Measurements from ENCODE around the gene CHD3. TPM values are rescaled to one million over a fixed set of nuclear protein-coding genes. Genes with fewer than 3 reads are reported as not detected.
"Not testable (repeated sequence)": the region's sequence is repeated elsewhere in the genome, so short reads cannot be mapped to it uniquely, and the experiment has no call there.

Gene CHD3
- total RNA-seq, 1 donor from 2014 or later: 76.2 TPM

GRCh38 chr17:7944326-7944725 lies 55.7 kb downstream of the CHD3 start:
- no peak overlapping the region for H3K9ac ChIP-seq (ENCODE audit: low read depth in 1 of 3, low read length in 3 of 3)
- no peaks in the 10 kb centered on the region for H3K9me3 ChIP-seq (ENCODE audit: control insufficient read depth in 3 of 3, low read length in 3 of 3)
- no peak overlapping the region for H3K4me3 ChIP-seq (ENCODE audit: low read length in 3 of 3)
- peaks cover 67 to 79% (median 72%) of the 10 kb centered on the region in 3 donors for H3K36me3 ChIP-seq (ENCODE audit: control insufficient read depth in 3 of 3, insufficient read depth in 3 of 3, low read length in 3 of 3)
- no peaks in the 10 kb centered on the region for H3K27me3 ChIP-seq (ENCODE audit: control insufficient read depth in 3 of 3, insufficient read depth in 3 of 3, low read length in 3 of 3)
- H3K4me1 ChIP-seq (ENCODE audit: control insufficient read depth in 3 of 3, insufficient read depth in 3 of 3, low read length in 3 of 3): no peaks in the 10 kb centered on the region
- H3K27ac ChIP-seq (ENCODE audit: low read depth, low read length): no peak overlapping the region

DNA sequence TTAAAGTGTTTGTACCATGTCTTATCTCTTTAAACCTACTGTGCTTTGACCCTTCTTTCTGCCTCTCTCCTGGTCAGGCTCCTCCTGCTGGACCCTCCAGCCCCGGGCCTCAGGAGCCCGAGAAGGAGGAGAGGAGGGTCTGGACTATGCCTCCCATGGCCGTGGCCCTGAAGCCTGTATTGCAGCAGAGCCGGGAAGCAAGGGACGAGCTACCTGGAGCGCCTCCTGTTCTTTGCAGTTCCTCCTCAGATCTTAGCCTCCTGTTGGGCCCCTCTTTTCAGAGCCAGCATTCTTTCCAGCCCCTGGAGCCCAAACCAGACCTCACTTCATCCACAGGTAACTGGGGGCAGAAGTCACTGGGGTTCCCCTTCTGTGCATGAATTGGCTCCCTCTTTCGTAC lies 57.1 kb downstream of the CHD3 start:
- no peaks in the 10 kb centered on the region for H3K9me3 ChIP-seq (ENCODE audit: control insufficient read depth in 3 of 3, low read length in 3 of 3)
- H3K36me3 ChIP-seq (ENCODE audit: control insufficient read depth in 3 of 3, insufficient read depth in 3 of 3, low read length in 3 of 3): peaks cover 59 to 68% (median 62%) of the 10 kb centered on the region in 3 donors
- no peaks in the 10 kb centered on the region for H3K27me3 ChIP-seq (ENCODE audit: control insufficient read depth in 3 of 3, insufficient read depth in 3 of 3, low read length in 3 of 3)
- no peaks in the 10 kb centered on the region for H3K4me1 ChIP-seq (ENCODE audit: control insufficient read depth in 3 of 3, insufficient read depth in 3 of 3, low read length in 3 of 3)
- H3K4me3 ChIP-seq (ENCODE audit: low read length in 3 of 3): no peak overlapping the region
- no peak overlapping the region for H3K9ac ChIP-seq (ENCODE audit: low read depth in 1 of 3, low read length in 3 of 3)
- H3K27ac ChIP-seq (ENCODE audit: low read depth, low read length): no peak overlapping the region

- H3K4me1 ChIP-seq (ENCODE audit: control insufficient read depth in 3 of 3, insufficient read depth in 3 of 3, low read length in 3 of 3): no peaks in the 10 kb centered on the region
- no peak overlapping the region for H3K4me3 ChIP-seq (ENCODE audit: low read length in 3 of 3)
- no peaks in the 10 kb centered on the region for H3K27me3 ChIP-seq (ENCODE audit: control insufficient read depth in 3 of 3, insufficient read depth in 3 of 3, low read length in 3 of 3)
- H3K9me3 ChIP-seq (ENCODE audit: control insufficient read depth in 3 of 3, low read length in 3 of 3): no peaks in the 10 kb centered on the region
- peaks cover 55 to 66% (median 60%) of the 10 kb centered on the region in 3 donors for H3K36me3 ChIP-seq (ENCODE audit: control insufficient read depth in 3 of 3, insufficient read depth in 3 of 3, low read length in 3 of 3)
- no peak overlapping the region for H3K27ac ChIP-seq (ENCODE audit: low read depth, low read length)
- no peak overlapping the region for H3K9ac ChIP-seq (ENCODE audit: low read depth in 1 of 3, low read length in 3 of 3)
These were observed 57.9 kb downstream of the CHD3 start for GRCh38 chr17:7946441-7946840.

GRCh38 chr17:7947651-7948050 lies 59.1 kb downstream of the CHD3 start:
- Histone ChIP-seq H3K4me1 (ENCODE audit: control insufficient read depth in 3 of 3, insufficient read depth in 3 of 3, low read length in 3 of 3) (no peaks in the 10 kb centered on the region), H3K27me3 (ENCODE audit: control insufficient read depth in 3 of 3, insufficient read depth in 3 of 3, low read length in 3 of 3) (no peaks in the 10 kb centered on the region), H3K9me3 (ENCODE audit: control insufficient read depth in 3 of 3, low read length in 3 of 3) (no peaks in the 10 kb centered on the region), H3K9ac (ENCODE audit: low read depth in 1 of 3, low read length in 3 of 3) (no peak overlapping the region), H3K4me3 (ENCODE audit: low read length in 3 of 3) (no peak overlapping the region), H3K27ac (ENCODE audit: low read depth, low read length) (no peak overlapping the region), H3K36me3 (ENCODE audit: control insufficient read depth in 3 of 3, insufficient read depth in 3 of 3, low read length in 3 of 3) (peaks cover 53 to 60% (median 59%) of the 10 kb centered on the region in 3 donors)

- H3K9me3 ChIP-seq (ENCODE audit: control insufficient read depth in 3 of 3, low read length in 3 of 3): no peaks in the 10 kb centered on the region
- H3K9ac ChIP-seq (ENCODE audit: low read depth in 1 of 3, low read length in 3 of 3): no peak overlapping the region
- H3K27me3 ChIP-seq (ENCODE audit: control insufficient read depth in 3 of 3, insufficient read depth in 3 of 3, low read length in 3 of 3): no peaks in the 10 kb centered on the region
- H3K4me1 ChIP-seq (ENCODE audit: control insufficient read depth in 3 of 3, insufficient read depth in 3 of 3, low read length in 3 of 3): no peaks in the 10 kb centered on the region
- H3K4me3 ChIP-seq (ENCODE audit: low read length in 3 of 3): no peak overlapping the region
- peaks cover 31 to 35% (median 34%) of the 10 kb centered on the region in 3 donors for H3K36me3 ChIP-seq (ENCODE audit: control insufficient read depth in 3 of 3, insufficient read depth in 3 of 3, low read length in 3 of 3)
- H3K27ac ChIP-seq (ENCODE audit: low read depth, low read length): no peak overlapping the region
These were observed 62.0 kb downstream of the CHD3 start for GRCh38 chr17:7950578-7950977.

- H3K9ac ChIP-seq (ENCODE audit: low read depth in 1 of 3, low read length in 3 of 3): no peak overlapping the region
- no peaks in the 10 kb centered on the region for H3K9me3 ChIP-seq (ENCODE audit: control insufficient read depth in 3 of 3, low read length in 3 of 3)
- H3K27me3 ChIP-seq (ENCODE audit: control insufficient read depth in 3 of 3, insufficient read depth in 3 of 3, low read length in 3 of 3): no peaks in the 10 kb centered on the region
- H3K36me3 ChIP-seq (ENCODE audit: control insufficient read depth in 3 of 3, insufficient read depth in 3 of 3, low read length in 3 of 3): peaks cover 24 to 28% (median 27%) of the 10 kb centered on the region in 3 donors
- H3K27ac ChIP-seq (ENCODE audit: low read depth, low read length): no peak overlapping the region
- no peaks in the 10 kb centered on the region for H3K4me1 ChIP-seq (ENCODE audit: control insufficient read depth in 3 of 3, insufficient read depth in 3 of 3, low read length in 3 of 3)
- H3K4me3 ChIP-seq (ENCODE audit: low read length in 3 of 3): no peak overlapping the region
These were observed 62.7 kb downstream of the CHD3 start for GRCh38 chr17:7951143-7951792.

DNA sequence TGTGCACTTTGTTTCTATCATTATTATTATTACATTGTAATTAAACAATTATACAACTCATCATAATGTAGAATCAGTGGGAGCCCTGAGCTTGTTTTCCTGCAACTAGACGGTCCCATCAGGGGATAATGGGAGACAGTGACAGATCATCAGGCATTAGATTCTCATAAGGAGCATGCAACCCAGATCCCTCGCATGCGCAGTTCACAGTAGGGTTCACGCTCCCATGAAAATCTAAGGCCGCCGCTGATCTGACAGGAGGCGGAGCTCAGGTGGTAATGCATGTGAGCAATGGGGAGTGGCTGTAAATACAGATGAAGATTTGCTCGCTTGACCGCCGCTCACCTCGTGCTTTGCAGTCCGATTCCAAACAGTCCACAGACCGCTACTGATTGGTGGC lies 64.7 kb downstream of the CHD3 start:
- not testable (repeated sequence) for H3K4me3 ChIP-seq (ENCODE audit: low read length in 3 of 3); H3K27me3 ChIP-seq (ENCODE audit: control insufficient read depth in 3 of 3, insufficient read depth in 3 of 3, low read length in 3 of 3); H3K9ac ChIP-seq (ENCODE audit: low read depth in 1 of 3, low read length in 3 of 3); H3K4me1 ChIP-seq (ENCODE audit: control insufficient read depth in 3 of 3, insufficient read depth in 3 of 3, low read length in 3 of 3); H3K9me3 ChIP-seq (ENCODE audit: control insufficient read depth in 3 of 3, low read length in 3 of 3); H3K27ac ChIP-seq (ENCODE audit: low read depth, low read length)
- peaks cover 8 to 13% (median 10%) of the 10 kb centered on the region in 3 donors for H3K36me3 ChIP-seq (ENCODE audit: control insufficient read depth in 3 of 3, insufficient read depth in 3 of 3, low read length in 3 of 3)

- Histone ChIP-seq H3K36me3 (ENCODE audit: control insufficient read depth in 3 of 3, insufficient read depth in 3 of 3, low read length in 3 of 3) (no peaks in the 10 kb centered on the region), H3K27me3 (ENCODE audit: control insufficient read depth in 3 of 3, insufficient read depth in 3 of 3, low read length in 3 of 3) (peaks cover 0 to 6% (median 6%) of the 10 kb centered on the region in 3 donors), H3K4me3 (ENCODE audit: low read length in 3 of 3) (no peak overlapping the region), H3K9me3 (ENCODE audit: control insufficient read depth in 3 of 3, low read length in 3 of 3) (no peaks in the 10 kb centered on the region), H3K27ac (ENCODE audit: low read depth, low read length) (no peak overlapping the region), H3K9ac (ENCODE audit: low read depth in 1 of 3, low read length in 3 of 3) (no peak overlapping the region), H3K4me1 (ENCODE audit: control insufficient read depth in 3 of 3, insufficient read depth in 3 of 3, low read length in 3 of 3) (no peaks in the 10 kb centered on the region)
These were observed 67.0 kb downstream of the CHD3 start for GRCh38 chr17:7955414-7956227.

DNA sequence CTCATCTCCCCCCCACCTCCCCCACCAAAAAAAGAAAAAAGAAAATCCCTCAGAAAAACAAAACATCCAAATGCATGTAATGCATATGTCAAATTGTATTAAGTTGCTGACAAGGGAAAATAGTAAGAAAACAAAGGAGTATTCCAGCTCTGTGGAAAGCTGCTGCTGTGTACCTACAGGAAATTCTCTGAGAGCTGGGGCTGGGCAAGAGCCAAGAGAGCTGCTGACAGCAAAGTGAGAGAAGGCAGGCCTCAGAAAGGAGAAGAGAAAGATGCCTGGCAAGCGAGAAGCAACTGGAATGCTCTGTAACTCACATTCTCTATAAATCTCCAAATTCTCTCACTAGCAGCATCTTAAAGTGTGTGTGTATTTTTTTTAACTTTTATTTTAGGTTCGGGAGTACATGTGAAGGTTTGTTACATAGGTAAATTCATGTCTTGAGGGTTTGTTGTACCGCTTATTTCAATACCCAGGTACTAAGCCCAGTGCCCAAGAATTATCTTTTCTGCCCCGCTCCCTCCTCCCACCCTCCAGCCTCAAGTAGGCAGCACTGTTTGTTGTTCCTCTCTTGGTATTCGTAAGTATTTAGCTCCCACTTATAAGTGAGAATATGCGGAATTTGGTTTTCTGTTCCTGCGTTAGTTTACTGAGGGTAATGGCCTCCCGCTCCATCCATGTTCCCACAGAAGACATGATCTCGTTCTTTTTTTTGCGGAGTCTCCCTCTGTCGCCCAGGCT lies 67.8 kb downstream of the CHD3 start:
- H3K27ac ChIP-seq (ENCODE audit: low read depth, low read length): no peak overlapping the region

More for the DNA sequence above, 67.8 kb downstream of the CHD3 start:
- Histone ChIP-seq H3K4me1 (ENCODE audit: control insufficient read depth in 3 of 3, insufficient read depth in 3 of 3, low read length in 3 of 3) (no peaks in the 10 kb centered on the region), H3K36me3 (ENCODE audit: control insufficient read depth in 3 of 3, insufficient read depth in 3 of 3, low read length in 3 of 3) (no peaks in the 10 kb centered on the region), H3K4me3 (ENCODE audit: low read length in 3 of 3) (no peak overlapping the region), H3K27me3 (ENCODE audit: control insufficient read depth in 3 of 3, insufficient read depth in 3 of 3, low read length in 3 of 3) (peaks cover 0 to 9% (median 8%) of the 10 kb centered on the region in 3 donors), H3K9ac (ENCODE audit: low read depth in 1 of 3, low read length in 3 of 3) (no peak overlapping the region), H3K9me3 (ENCODE audit: control insufficient read depth in 3 of 3, low read length in 3 of 3) (no peaks in the 10 kb centered on the region)

Data from skeletal muscle tissue (tissue), 4 donors.